Stimulated activated CD4-positive, alpha-beta T cell treated with anti-CD3 and anti-CD28 coated beads, Interleukin-4, amount 100 ng/mL, for 24 hours (primary cell): ENCODE measurements around the gene HSFY1.
"Not testable (repeated sequence)": the region's sequence is repeated elsewhere in the genome, so short reads cannot be mapped to it uniquely, and the experiment has no call there.

ENCODE experiments used
- DNase-seq: peaks from one replicate; pipeline ENCODE4 v3.0.0-alpha.2; 2020

Gene HSFY1, protein sequence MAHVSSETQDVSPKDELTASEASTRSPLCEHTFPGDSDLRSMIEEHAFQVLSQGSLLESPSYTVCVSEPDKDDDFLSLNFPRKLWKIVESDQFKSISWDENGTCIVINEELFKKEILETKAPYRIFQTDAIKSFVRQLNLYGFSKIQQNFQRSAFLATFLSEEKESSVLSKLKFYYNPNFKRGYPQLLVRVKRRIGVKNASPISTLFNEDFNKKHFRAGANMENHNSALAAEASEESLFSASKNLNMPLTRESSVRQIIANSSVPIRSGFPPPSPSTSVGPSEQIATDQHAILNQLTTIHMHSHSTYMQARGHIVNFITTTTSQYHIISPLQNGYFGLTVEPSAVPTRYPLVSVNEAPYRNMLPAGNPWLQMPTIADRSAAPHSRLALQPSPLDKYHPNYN

GRCh38 chrY:18546420-18546819 is at the start of gene HSFY1:
Gene HSFY1 (plus strand): TSS chrY:18546720. CDS start chrY:18546788, 68 bp downstream.
- not testable (repeated sequence) for DNase-seq

GRCh38 chrY:18504266-18504665 is 42.3 kb upstream of the HSFY1 start:
- DNase-seq = not testable (repeated sequence)

- not testable (repeated sequence) for DNase-seq
These were observed 15.4 kb upstream of the HSFY1 start for GRCh38 chrY:18530995-18531655.

GRCh38 chrY:18538952-18539351 is 7.6 kb upstream of the HSFY1 start:
- DNase-seq = not testable (repeated sequence)

DNA sequence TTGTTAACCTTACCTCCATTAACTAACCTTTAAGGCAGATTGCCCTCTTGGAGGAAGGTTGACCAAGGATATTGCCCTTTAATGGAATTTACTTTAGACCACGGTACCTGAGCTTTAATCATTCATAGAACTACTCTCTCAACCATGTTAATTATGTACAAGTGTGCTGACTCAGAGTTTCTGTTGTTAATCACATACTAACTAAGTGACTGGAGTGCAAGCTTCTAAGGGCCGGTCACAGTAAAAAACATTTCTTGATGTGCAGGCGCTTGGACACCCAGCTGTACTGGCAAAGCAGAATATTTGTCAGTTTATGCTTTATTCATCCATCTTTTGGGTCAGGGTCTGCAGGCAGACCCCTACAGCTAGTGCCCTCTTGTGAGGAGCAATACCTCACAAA is 6.6 kb downstream of the HSFY1 start:
- DNase-seq = not testable (repeated sequence)

GRCh38 chrY:18565915-18566314 is 19.4 kb downstream of the HSFY1 start:
- DNase-seq = not testable (repeated sequence)
